Liver (tissue), 9 donors: ENCODE measurements around the gene CAST. TPM values are rescaled to one million over a fixed set of nuclear protein-coding genes. Genes with fewer than 3 reads are reported as not detected.

Experiments
- DNase-seq: peaks from one replicate; pipeline ENCODE4 v3.0.0-alpha.2; 2017; ENCODE audit warnings: low spot score
- H3K27ac ChIP-seq, 2 donors: one replicate each; pipeline ENCODE4 v1.7.0; 2013; ENCODE audit warnings: inconsistent platforms in 2 of 2, low read length in 2 of 2, control low read depth in 1 of 2, low read depth in 1 of 2, mild to moderate bottlenecking in 1 of 2
- H3K27me3 ChIP-seq, 4 donors: one replicate each; pipeline versions ENCODE4 v1.6.1 to v1.7.0; 2013; ENCODE audit warnings: low read length in 3 of 4, inconsistent platforms in 1 of 4, mild to moderate bottlenecking in 1 of 4, moderate library complexity in 1 of 4; ENCODE audit not compliant: control insufficient read depth in 4 of 4, insufficient read depth in 4 of 4
- H3K36me3 ChIP-seq, 4 donors: one replicate each; pipeline versions ENCODE4 v1.6.1 to v1.7.0; 2013; ENCODE audit warnings: low read length in 3 of 4, mild to moderate bottlenecking in 3 of 4, low read depth in 1 of 4, moderate library complexity in 1 of 4; ENCODE audit not compliant: control insufficient read depth in 4 of 4, insufficient read depth in 3 of 4
- H3K4me1 ChIP-seq, 4 donors: one replicate each; pipeline versions ENCODE4 v1.6.1 to v1.7.0; 2013; ENCODE audit warnings: low read length in 3 of 4, mild to moderate bottlenecking in 3 of 4, moderate library complexity in 1 of 4; ENCODE audit not compliant: control insufficient read depth in 4 of 4, insufficient read depth in 4 of 4
- H3K4me3 ChIP-seq, 3 donors: one replicate each; pipeline versions ENCODE4 v1.6.1 to v1.7.0; 2013; ENCODE audit warnings: low read length in 3 of 3, control low read depth in 1 of 3, low read depth in 1 of 3, mild to moderate bottlenecking in 1 of 3
- H3K9ac ChIP-seq, 2 donors: one replicate each; pipeline ENCODE4 v1.7.0; 2013; ENCODE audit warnings: low read length in 2 of 2, mild to moderate bottlenecking in 2 of 2, moderate library complexity in 2 of 2, control low read depth in 1 of 2, low read depth in 1 of 2
- H3K9me3 ChIP-seq, 4 donors: one replicate each; pipeline versions ENCODE4 v1.6.1 to v1.7.0; 2013; ENCODE audit warnings: low read length in 3 of 4; ENCODE audit not compliant: control insufficient read depth in 4 of 4
- ATF3 ChIP-seq: IDR thresholded peaks from 2 replicates; pipeline ENCODE4 v1.6.1; 2016; ENCODE audit warnings: antibody characterized with exemption
- CTCF ChIP-seq: fragments of 150-350 bp; IDR thresholded peaks from 2 replicates; pipeline ENCODE4 v1.5.1; 2017; ENCODE audit warnings: improper control_type of control experiment, low read depth, low read length; ENCODE audit not compliant: missing input control
- EGR1 ChIP-seq, 2 donors: IDR thresholded peaks; 2 replicates each; pipeline ENCODE4 v1.6.1; 2016 to 2018; ENCODE audit warnings: antibody characterized with exemption in 2 of 2, low read depth in 2 of 2
- FOXA1 ChIP-seq: IDR thresholded peaks from 2 replicates; pipeline ENCODE4 v1.6.1; 2016; ENCODE audit warnings: antibody characterized with exemption
- FOXA2 ChIP-seq: IDR thresholded peaks from 2 replicates; pipeline ENCODE4 v1.6.1; 2016; ENCODE audit warnings: antibody characterized with exemption
- GABPA ChIP-seq, 2 donors: IDR thresholded peaks in 1 of 2; conservative IDR thresholded peaks in 1 of 2; 2 replicates each; pipeline ENCODE4 v1.6.1; 2016; ENCODE audit warnings: antibody characterized with exemption in 2 of 2, mild to moderate bottlenecking in 1 of 2, moderate library complexity in 1 of 2
- HNF4A ChIP-seq, 2 donors: conservative IDR thresholded peaks; 2 replicates each; pipeline ENCODE4 v1.6.1; 2016; ENCODE audit warnings: antibody characterized with exemption in 2 of 2, mild to moderate bottlenecking in 2 of 2
- HNF4G ChIP-seq: IDR thresholded peaks from 2 replicates; pipeline ENCODE4 v1.6.1; 2016; ENCODE audit warnings: antibody characterized with exemption
- JUND ChIP-seq, 2 donors: IDR thresholded peaks; 2 replicates each; pipeline ENCODE4 v1.6.1; 2016; ENCODE audit warnings: antibody characterized with exemption in 2 of 2
- MAX ChIP-seq: IDR thresholded peaks from 2 replicates; pipeline ENCODE4 v1.6.1; 2016; ENCODE audit warnings: antibody characterized with exemption
- NR2F2 ChIP-seq: IDR thresholded peaks from 2 replicates; pipeline ENCODE4 v1.6.1; 2016; ENCODE audit warnings: antibody characterized with exemption
- RAD21 ChIP-seq, 2 donors: IDR thresholded peaks; 2 replicates each; pipeline ENCODE4 v1.6.1; 2016; ENCODE audit warnings: antibody characterized with exemption in 2 of 2, mild to moderate bottlenecking in 2 of 2
- REST ChIP-seq: IDR thresholded peaks from 2 replicates; pipeline ENCODE4 v1.6.1; 2016; ENCODE audit warnings: antibody characterized with exemption, mild to moderate bottlenecking
- RXRA ChIP-seq, 2 donors: IDR thresholded peaks; 2 replicates each; pipeline ENCODE4 v1.6.1; 2017 to 2018; ENCODE audit warnings: antibody characterized with exemption in 2 of 2, mild to moderate bottlenecking in 1 of 2
- SP1 ChIP-seq: IDR thresholded peaks from 2 replicates; pipeline ENCODE4 v1.6.1; 2018; ENCODE audit warnings: antibody characterized with exemption, mild to moderate bottlenecking
- TAF1 ChIP-seq: conservative IDR thresholded peaks from 2 replicates; pipeline ENCODE4 v1.6.1; 2016; ENCODE audit warnings: antibody characterized with exemption, mild to moderate bottlenecking
- YY1 ChIP-seq: IDR thresholded peaks from 2 replicates; pipeline ENCODE4 v1.6.1; 2016; ENCODE audit warnings: antibody characterized with exemption, mild to moderate bottlenecking
- WGBS: extraction: QIAGEN DNeasy Blood & Tissue Kit; methylation state at CpG from one replicate; pipeline ENCODE4 v1.1.7; 2013; 5-methylcytosine and 5-hydroxymethylcytosine counted together
- polyA plus RNA-seq, 2 donors: library from polyadenylated mRNA; stranded (reverse) in 1 of 2; unstranded in 1 of 2; fragments of 200-250 nt in 1 of 2; fragments of >200 nt in 1 of 2; fragmentation: Nextera tagmentation in 1 of 2; extraction: Ambion mirVana in 1 of 2; gene quantifications; one replicate each; pipeline versions ENCODE4 v1.2.1 to v1.2.3, GENCODE V29; 2013 to 2015
- total RNA-seq, 2 donors: library from RNA; depleted of rRNA; stranded (reverse); fragments of >200 nt; gene quantifications; one replicate each; pipeline ENCODE4 v1.2.3, GENCODE V29; 2014
- TF ChIP-seq, protein P1 (sequence below): IDR thresholded peaks from 2 replicates; pipeline ENCODE4 v1.6.1; 2016; ENCODE audit warnings: antibody characterized with exemption
- donor health status: healthy.
- donor health status: healthy.
- donor health status: healthy.
- donor health status: healthy.
- donor health status: healthy.

Gene CAST
- total and polyA plus RNA-seq, 4 donors, result 43.3 to 126 (median 81.0) TPM

DNA sequence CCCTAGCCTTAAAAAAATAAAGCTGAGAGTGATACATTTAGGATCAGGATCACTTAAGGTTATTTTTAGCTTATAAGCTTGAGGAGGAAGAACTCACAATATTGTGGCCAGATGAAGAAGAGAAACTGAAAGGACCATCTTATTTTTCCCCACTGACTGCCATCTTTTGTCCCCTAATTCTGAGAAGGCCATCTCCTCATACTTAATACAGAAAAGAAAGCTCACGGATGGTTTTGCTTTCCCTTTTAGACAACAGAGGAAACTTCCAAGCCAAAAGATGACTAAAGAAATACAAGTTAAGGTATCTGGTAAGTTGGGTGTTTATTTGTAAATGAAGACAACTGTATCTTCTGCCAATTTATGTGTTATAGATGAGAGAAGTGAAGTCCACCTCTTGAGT is 109.2 kb downstream of the CAST start (continued):
- no peak for TF ChIP-seq TAF1
- TF ChIP-seq YY1, result no peak
- TF ChIP-seq EGR1 (IDR thresholded peaks at IDR 0.05; ENCODE audit: low read depth in 2 of 2), result no peak
- TF ChIP-seq HNF4G, result no peak
- no peak for TF ChIP-seq SP1
- no peak for TF ChIP-seq NR2F2
- TF ChIP-seq HNF4A (conservative IDR thresholded peaks at IDR 0.05), result no peak
- no peak for TF ChIP-seq RAD21 (IDR thresholded peaks at IDR 0.05)
- TF ChIP-seq ATF3, result no peak

- H3K4me1 ChIP-seq, result no peaks in the 10 kb centered on the region
- no peaks in the 10 kb centered on the region for H3K27me3 ChIP-seq
- WGBS, result 92% methylated on average over 1 of the region's 1 CpG
- no peak overlapping the region for H3K4me3 ChIP-seq
- TF ChIP-seq GABPA (IDR thresholded peaks at IDR 0.05 in 1 of 2, conservative IDR thresholded peaks at IDR 0.05 in 1 of 2) (no peak), YY1 (no peak), NR2F2 (no peak), ATF3 (no peak), CTCF (no peak), EGR1 (IDR thresholded peaks at IDR 0.05; ENCODE audit: low read depth in 2 of 2) (no peak), RXRA (IDR thresholded peaks at IDR 0.05) (no peak)
- no peaks in the 10 kb centered on the region for H3K9me3 ChIP-seq
- H3K36me3 ChIP-seq, result peaks cover 10 to 80% (median 61%) of the 10 kb centered on the region in 4 donors
- no peak for DNase-seq
- no peak overlapping the region for H3K27ac ChIP-seq
- H3K9ac ChIP-seq, result no peak overlapping the region
Observed at GRCh38 chr5:96772111-96772510, 109.9 kb downstream of the CAST start.

DNA sequence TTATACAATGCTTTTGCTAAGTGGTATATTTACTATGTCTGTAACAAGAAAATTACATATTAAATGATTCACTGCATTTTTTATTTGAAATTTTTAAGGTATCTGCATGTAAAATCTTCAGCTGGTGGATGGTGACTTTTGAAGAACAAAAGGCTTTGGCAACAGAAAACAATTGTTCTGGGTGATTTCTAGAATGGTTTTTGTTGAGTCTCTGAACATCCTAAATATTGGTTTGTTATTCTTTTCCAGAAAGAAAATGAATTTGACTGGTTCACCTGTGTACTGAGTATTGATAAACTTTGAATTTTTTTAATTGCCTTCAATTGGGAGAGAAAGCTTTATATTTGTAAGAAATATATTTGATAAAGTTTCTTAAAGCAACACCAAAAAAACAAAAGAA is 110.4 kb downstream of the CAST start:
- DNase-seq, result no peak
- TF ChIP-seq GABPA (IDR thresholded peaks at IDR 0.05 in 1 of 2, conservative IDR thresholded peaks at IDR 0.05 in 1 of 2), result no peak
- no peak for TF ChIP-seq MAX
- no peak for TF ChIP-seq SP1
- TF ChIP-seq YY1, result no peak
- no peak for TF ChIP-seq FOXA1
- no peak for TF ChIP-seq RAD21 (IDR thresholded peaks at IDR 0.05)
- no peak for TF ChIP-seq EGR1 (IDR thresholded peaks at IDR 0.05; ENCODE audit: low read depth in 2 of 2)
- no peak for TF ChIP-seq REST
- TF ChIP-seq RXRA (IDR thresholded peaks at IDR 0.05), result no peak
- no peak for TF ChIP-seq CTCF
- no peak for TF ChIP-seq NR2F2
- TF ChIP-seq, protein P1, sequence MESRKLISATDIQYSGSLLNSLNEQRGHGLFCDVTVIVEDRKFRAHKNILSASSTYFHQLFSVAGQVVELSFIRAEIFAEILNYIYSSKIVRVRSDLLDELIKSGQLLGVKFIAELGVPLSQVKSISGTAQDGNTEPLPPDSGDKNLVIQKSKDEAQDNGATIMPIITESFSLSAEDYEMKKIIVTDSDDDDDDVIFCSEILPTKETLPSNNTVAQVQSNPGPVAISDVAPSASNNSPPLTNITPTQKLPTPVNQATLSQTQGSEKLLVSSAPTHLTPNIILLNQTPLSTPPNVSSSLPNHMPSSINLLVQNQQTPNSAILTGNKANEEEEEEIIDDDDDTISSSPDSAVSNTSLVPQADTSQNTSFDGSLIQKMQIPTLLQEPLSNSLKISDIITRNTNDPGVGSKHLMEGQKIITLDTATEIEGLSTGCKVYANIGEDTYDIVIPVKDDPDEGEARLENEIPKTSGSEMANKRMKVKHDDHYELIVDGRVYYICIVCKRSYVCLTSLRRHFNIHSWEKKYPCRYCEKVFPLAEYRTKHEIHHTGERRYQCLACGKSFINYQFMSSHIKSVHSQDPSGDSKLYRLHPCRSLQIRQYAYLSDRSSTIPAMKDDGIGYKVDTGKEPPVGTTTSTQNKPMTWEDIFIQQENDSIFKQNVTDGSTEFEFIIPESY, result no peak
- TF ChIP-seq HNF4A (conservative IDR thresholded peaks at IDR 0.05), result no peak
- TF ChIP-seq ATF3, result no peak
- TF ChIP-seq FOXA2, result no peak
- no peak for TF ChIP-seq TAF1
- TF ChIP-seq JUND (IDR thresholded peaks at IDR 0.05), result no peak
- Histone ChIP-seq H3K9me3 (no peaks in the 10 kb centered on the region), H3K9ac (no peak overlapping the region), H3K4me1 (no peaks in the 10 kb centered on the region), H3K36me3 (peaks cover 10 to 80% (median 59%) of the 10 kb centered on the region in 4 donors), H3K27me3 (no peaks in the 10 kb centered on the region), H3K27ac (no peak overlapping the region), H3K4me3 (no peak overlapping the region)
